ENCODE data around the gene TMEM80. TPM values are rescaled to one million over a fixed set of nuclear protein-coding genes. Genes with fewer than 3 reads are reported as not detected.
A peak's percentile ranks its signal among the peaks of the same experiment; 100 is the strongest.

The TMEM80 gene
- total and polyA plus RNA-seq, 2 of the 8 experiments (the other 6 are each of a cell fraction or from before 2014, with no cell fraction given) = 8.0 to 16.3 TPM

DNA sequence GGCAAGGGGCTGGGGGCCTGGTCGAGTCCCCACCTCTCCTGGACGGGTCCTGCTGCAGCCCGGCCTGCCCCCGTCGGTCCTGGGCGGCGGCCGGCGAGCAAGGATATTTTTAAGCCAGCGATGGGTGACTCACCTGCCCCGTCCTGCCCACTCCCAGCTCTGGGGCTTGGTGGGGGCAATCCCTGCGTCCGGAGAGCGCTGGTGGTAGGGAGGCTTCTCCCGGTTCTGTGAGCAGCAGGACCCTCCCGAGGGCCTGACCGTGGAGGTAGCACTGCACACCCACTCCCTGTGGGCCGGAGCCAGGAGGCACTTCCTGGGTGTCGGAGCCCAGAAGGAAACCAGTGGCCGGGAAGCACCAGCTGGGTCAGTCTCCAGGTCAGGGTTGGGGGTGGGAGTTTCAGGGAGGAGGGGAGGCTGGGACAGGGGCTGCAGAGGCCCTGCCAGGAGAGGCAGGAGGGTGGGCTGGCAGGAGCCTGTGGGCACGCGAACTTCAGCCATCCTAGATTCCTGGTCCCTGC, 10.9 kb downstream of the TMEM80 start:
- peak overlapping the region; percentile 62 to 85 for H3K4me2 ChIP-seq (ENCODE audit: insufficient read depth in 1 of 2, low read depth in 2 of 2, low read length in 2 of 2)
- POLR2A ChIA-PET (ENCODE audit: partially characterized antibody) = interaction anchor here (0.8 to 2.2 kb wide), 12 partner anchors 11 to 82 kb away, joined by 3 to 16 read pairs (median 4); partner anchors contain the start of genes CDHR5, DEAF1, TALDO1 and TMEM80
- H2AFZ ChIP-seq (ENCODE audit: low read length) = no peak overlapping the region
- H4K20me1 ChIP-seq (replicated peaks in 1 of 2; ENCODE audit: control insufficient read depth in 1 of 2, insufficient read depth in 2 of 2, low read length in 2 of 2) = peaks cover 1 to 2% of the 10 kb centered on the region in 2 experiments
- no peaks in the 10 kb centered on the region; a peak in 1 of 8 replicates for H3K36me3 ChIP-seq (ENCODE audit: control insufficient read depth in 2 of 4, insufficient read depth in 4 of 4, low read length in 3 of 4)
- peak overlapping the region; percentile 88 for H2BK15ac ChIP-seq (ENCODE audit: low read length)
- peaks cover 0 to 48% (median 33%) of the 10 kb centered on the region in 4 experiments; a peak in 6 of 7 replicates for H3K4me1 ChIP-seq (replicated peaks in 1 of 4; ENCODE audit: control insufficient read depth in 3 of 4, insufficient read depth in 4 of 4, low read length in 3 of 4)
- H3K27me3 ChIP-seq (replicated peaks in 1 of 4; ENCODE audit: control insufficient read depth in 3 of 4, extremely low read depth in 1 of 4, insufficient read depth in 3 of 4, low read length in 3 of 4) = no peaks in the 10 kb centered on the region
- H3K9ac ChIP-seq (replicated peaks in 1 of 4; ENCODE audit: extremely low read depth in 1 of 4, low read depth in 3 of 4, low read length in 3 of 4) = peak overlapping the region in 1 of 4 experiments; percentile 8; a peak in 3 of 7 replicates
- peak overlapping the region; percentile 35; the same call in 1 of the 2 replicates for H4K8ac ChIP-seq (ENCODE audit: extremely low read depth, insufficient read depth, low read length)
- peak overlapping the region; percentile 38 to 64 (median 49) for H3K4me3 ChIP-seq (ENCODE audit: extremely low read depth in 1 of 4, insufficient read depth in 2 of 4, low read depth in 3 of 4, low read length in 4 of 4)
- 15% methylated on average over 14 of the region's 22 CpGs; no CpG with 5 or more reads in 1 of the 2 experiments for WGBS, 2 experiments (ENCODE audit: extremely low coverage in 1 of 2, insufficient coverage in 1 of 2, insufficient read length in 1 of 2, insufficient replicate concordance in 2 of 2, low coverage in 1 of 2, low lambda C conversion rate in 2 of 2, missing lambda C conversion rate in 1 of 2)
- CTCF ChIA-PET (ENCODE audit: partially characterized antibody) = interaction anchor here (0.7 to 3.6 kb wide), 8 partner anchors 10 to 80 kb away, joined by 3 to 22 read pairs (median 6); partner anchors contain the start of genes DEAF1 and TMEM80
- no peak for FAIRE-seq
- peak overlapping the region; percentile 55 for H3K14ac ChIP-seq (ENCODE audit: insufficient read length)
- H3K56ac ChIP-seq (replicated peaks; ENCODE audit: insufficient read length, low read depth, low read length) = no peak overlapping the region
- H4K91ac ChIP-seq (replicated peaks; ENCODE audit: insufficient read length, low read length) = peak overlapping the region; percentile 94
- peak overlapping the region; percentile 54 for H2BK120ac ChIP-seq (replicated peaks; ENCODE audit: low read depth, low read length)
- H3K23ac ChIP-seq (ENCODE audit: insufficient read length) = no peak overlapping the region
- peak overlapping the region; percentile 29 for H4K5ac ChIP-seq (ENCODE audit: insufficient read length, low read depth, low read length)
- H2BK5ac ChIP-seq (ENCODE audit: low read depth, low read length) = peak overlapping the region; percentile 83; the same call in 1 of the 2 replicates
- TF ChIP-seq EZH2 (IDR thresholded peaks at IDR 0.05; ENCODE audit: low read depth, low read length, severe bottlenecking) (peak; percentile 37), RXRA (IDR thresholded peaks at IDR 0.05; ENCODE audit: insufficient read depth, low read depth, low read length) (no peak), SUZ12 (IDR thresholded peaks at IDR 0.05; ENCODE audit: low read length) (0 out of 2 replicates have a peak, but pooled peaks have one; percentile 21)
- no peaks in the 10 kb centered on the region for H3K9me3 ChIP-seq (ENCODE audit: insufficient read depth in 2 of 2, low read depth in 1 of 2, low read length in 1 of 2)
- no peak overlapping the region for H3K27ac ChIP-seq (ENCODE audit: low read depth, low read length)
- peaks cover 8% of the 10 kb centered on the region; the same call in 1 of the 2 replicates for H3K23me2 ChIP-seq (ENCODE audit: low read depth, low read length)
- H3K4ac ChIP-seq (replicated peaks; ENCODE audit: insufficient read length, low read depth, low read length) = peak overlapping the region; percentile 98
- H3K79me2 ChIP-seq (ENCODE audit: control insufficient read depth in 1 of 2, insufficient read depth in 2 of 2, low read length in 2 of 2) = no peaks in the 10 kb centered on the region
- DNase-seq (ENCODE audit: low read depth in 1 of 2, low spot score in 2 of 2) = peak in 1 of 2 experiments; percentile 69
- peak overlapping the region; percentile 72; the same call in 1 of the 2 replicates for H2BK20ac ChIP-seq (ENCODE audit: low read length)
- H3K18ac ChIP-seq (ENCODE audit: extremely low read depth, low read length) = peak overlapping the region; percentile 97
- no peaks in the 10 kb centered on the region for H3K79me1 ChIP-seq (ENCODE audit: low read depth, low read length)
- H2BK12ac ChIP-seq (ENCODE audit: low read depth, low read length) = peak overlapping the region; percentile 55; the same call in 1 of the 2 replicates
- no peak overlapping the region for H2AK5ac ChIP-seq (ENCODE audit: low read depth, low read length)
